ENCODE measurements around the gene SND1.

Gene SND1

GRCh38 chr7:127986581-127987521, 334.9 kb downstream of the SND1 start:
- no peaks in the 10 kb centered on the region for H3K9me3 ChIP-seq (ENCODE audit: control insufficient read depth, insufficient read depth, low read length)
- peaks cover 13% of the 10 kb centered on the region for H3K36me3 ChIP-seq (ENCODE audit: control insufficient read depth, low read length)
- H3K9me2 ChIP-seq (replicated peaks; ENCODE audit: control insufficient read depth, low read length) = no peaks in the 10 kb centered on the region
- no peaks in the 10 kb centered on the region for H3K27me3 ChIP-seq (ENCODE audit: control insufficient read depth, low read length)
- TF ChIP-seq CTCF (IDR thresholded peaks at IDR 0.05; ENCODE audit: low read depth, low read length, poor library complexity, severe bottlenecking) = no peak
- H3K27ac ChIP-seq (ENCODE audit: low read depth, low read length) = no peak overlapping the region
- no peaks in the 10 kb centered on the region for H3K79me2 ChIP-seq (ENCODE audit: control insufficient read depth, low read length)
- H3K4me1 ChIP-seq (ENCODE audit: control insufficient read depth, low read length) = no peaks in the 10 kb centered on the region
- H3F3A ChIP-seq (ENCODE audit: control insufficient read depth, insufficient read depth) = no peaks in the 10 kb centered on the region
- H3K4me2 ChIP-seq (ENCODE audit: low read length) = no peak overlapping the region
- H3K4me3 ChIP-seq (ENCODE audit: low read length) = no peak overlapping the region
- no peaks in the 10 kb centered on the region for H4K20me1 ChIP-seq (ENCODE audit: control insufficient read depth, insufficient read depth, low read depth, low read length)

GRCh38 chr7:127988751-127989150, 336.8 kb downstream of the SND1 start:
- no peaks in the 10 kb centered on the region for H3K9me3 ChIP-seq (ENCODE audit: control insufficient read depth, insufficient read depth, low read length)
- TF ChIP-seq CTCF (IDR thresholded peaks at IDR 0.05; ENCODE audit: low read depth, low read length, poor library complexity, severe bottlenecking) = no peak
- no peak for TF ChIP-seq EZH2phosphoT487 (IDR thresholded peaks at IDR 0.05; ENCODE audit: borderline replicate concordance, low read length)
- H3K4me3 ChIP-seq (ENCODE audit: low read length) = no peak overlapping the region
- H3F3A ChIP-seq (ENCODE audit: control insufficient read depth, insufficient read depth) = no peaks in the 10 kb centered on the region
- H3K4me1 ChIP-seq (ENCODE audit: control insufficient read depth, low read length) = no peaks in the 10 kb centered on the region
- no peaks in the 10 kb centered on the region for H3K9me2 ChIP-seq (replicated peaks; ENCODE audit: control insufficient read depth, low read length)
- peaks cover 27% of the 10 kb centered on the region for H3K36me3 ChIP-seq (ENCODE audit: control insufficient read depth, low read length)
- no peaks in the 10 kb centered on the region for H3K79me2 ChIP-seq (ENCODE audit: control insufficient read depth, low read length)
- no peak overlapping the region for H3K27ac ChIP-seq (ENCODE audit: low read depth, low read length)
- H3K27me3 ChIP-seq (ENCODE audit: control insufficient read depth, low read length) = no peaks in the 10 kb centered on the region
- no peak overlapping the region for H3K4me2 ChIP-seq (ENCODE audit: low read length)
- no peaks in the 10 kb centered on the region for H4K20me1 ChIP-seq (ENCODE audit: control insufficient read depth, insufficient read depth, low read depth, low read length)

GRCh38 chr7:127993317-127993716, 341.3 kb downstream of the SND1 start:
- Histone ChIP-seq H3K4me2 (ENCODE audit: low read length) (no peak overlapping the region), H3K9me2 (replicated peaks; ENCODE audit: control insufficient read depth, low read length) (no peaks in the 10 kb centered on the region), H3K9me3 (ENCODE audit: control insufficient read depth, insufficient read depth, low read length) (no peaks in the 10 kb centered on the region), H3K27me3 (ENCODE audit: control insufficient read depth, low read length) (no peaks in the 10 kb centered on the region), H3K27ac (ENCODE audit: low read depth, low read length) (no peak overlapping the region), H3K36me3 (ENCODE audit: control insufficient read depth, low read length) (peaks cover 54% of the 10 kb centered on the region), H4K20me1 (ENCODE audit: control insufficient read depth, insufficient read depth, low read depth, low read length) (no peaks in the 10 kb centered on the region), H3K4me3 (ENCODE audit: low read length) (no peak overlapping the region), H3F3A (ENCODE audit: control insufficient read depth, insufficient read depth) (no peaks in the 10 kb centered on the region), H3K4me1 (ENCODE audit: control insufficient read depth, low read length) (no peaks in the 10 kb centered on the region), H3K79me2 (ENCODE audit: control insufficient read depth, low read length) (no peaks in the 10 kb centered on the region)
- no peak for TF ChIP-seq CTCF (IDR thresholded peaks at IDR 0.05; ENCODE audit: low read depth, low read length, poor library complexity, severe bottlenecking)
- no peak for TF ChIP-seq EZH2phosphoT487 (IDR thresholded peaks at IDR 0.05; ENCODE audit: borderline replicate concordance, low read length)
